ENCODE data around the gene TUBB.
"Not testable (repeated sequence)": the region's sequence is repeated elsewhere in the genome, so short reads cannot be mapped to it uniquely, and the experiment has no call there.

TUBB gene

DNA sequence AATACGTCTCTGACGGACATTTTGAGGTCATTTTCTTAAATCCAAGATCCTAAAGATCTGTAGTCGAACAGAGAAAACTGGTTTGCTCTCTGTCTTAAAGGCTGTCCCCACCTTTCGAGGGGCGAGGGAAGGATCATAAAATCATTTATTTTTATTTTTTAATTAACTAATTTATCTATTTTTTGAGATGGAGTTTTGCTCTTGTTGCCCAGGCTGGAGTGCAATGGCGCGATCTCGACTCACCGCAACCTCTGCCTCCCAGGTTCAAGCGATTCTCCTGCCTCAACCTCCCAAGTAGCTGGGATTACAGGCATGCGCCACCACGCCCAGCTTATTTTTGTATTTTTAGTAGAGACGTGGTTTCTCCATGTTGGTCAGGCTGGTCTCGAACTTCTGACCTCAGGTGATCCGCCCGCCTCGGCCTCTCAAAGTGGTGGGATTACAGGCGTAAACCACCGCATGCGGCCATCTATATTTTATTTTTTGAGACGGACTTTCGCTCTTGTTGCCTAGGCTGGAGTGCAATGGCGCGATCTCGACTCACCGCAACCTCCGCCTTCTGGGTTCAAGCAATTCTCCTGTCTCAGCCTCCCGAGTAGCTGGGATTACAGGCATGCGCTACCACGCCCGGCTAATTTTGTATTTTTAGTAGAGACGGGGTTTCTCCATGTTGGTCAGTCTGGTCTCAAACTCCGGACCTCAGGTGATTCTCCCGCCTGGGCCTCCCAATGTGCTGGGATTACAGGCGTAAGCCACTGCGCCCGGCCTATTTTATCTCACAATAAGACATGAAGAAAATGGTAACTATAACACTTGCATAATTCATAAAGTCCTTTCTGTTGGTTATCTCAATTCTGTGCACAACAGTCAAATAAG lies 2.1 kb upstream of the TUBB start:
- not testable (repeated sequence) for DNase-seq (ENCODE audit: low read depth in 1 of 2, low spot score in 1 of 2)

DNA sequence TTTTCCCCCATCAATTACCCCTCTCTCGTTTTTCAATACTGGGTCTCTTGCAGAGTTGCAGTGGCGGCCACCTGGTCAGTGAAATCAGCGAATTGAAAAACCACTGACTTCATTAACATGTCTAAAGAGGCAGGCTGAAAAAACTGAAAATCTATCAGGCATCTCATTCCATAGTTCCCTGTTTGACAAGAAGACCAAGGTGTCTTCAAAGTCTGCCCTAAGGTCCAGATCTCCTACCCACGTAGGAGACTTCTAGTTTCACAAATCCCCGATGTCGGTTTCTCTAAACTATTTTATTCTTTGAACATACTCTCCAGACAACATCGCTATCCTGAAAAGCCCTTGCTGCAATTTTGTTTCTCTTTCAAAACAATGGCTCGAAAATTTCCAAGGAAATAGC lies 796 bp upstream of the TUBB start:
- no peak for DNase-seq (ENCODE audit: low read depth in 1 of 2, low spot score in 1 of 2)

DNA sequence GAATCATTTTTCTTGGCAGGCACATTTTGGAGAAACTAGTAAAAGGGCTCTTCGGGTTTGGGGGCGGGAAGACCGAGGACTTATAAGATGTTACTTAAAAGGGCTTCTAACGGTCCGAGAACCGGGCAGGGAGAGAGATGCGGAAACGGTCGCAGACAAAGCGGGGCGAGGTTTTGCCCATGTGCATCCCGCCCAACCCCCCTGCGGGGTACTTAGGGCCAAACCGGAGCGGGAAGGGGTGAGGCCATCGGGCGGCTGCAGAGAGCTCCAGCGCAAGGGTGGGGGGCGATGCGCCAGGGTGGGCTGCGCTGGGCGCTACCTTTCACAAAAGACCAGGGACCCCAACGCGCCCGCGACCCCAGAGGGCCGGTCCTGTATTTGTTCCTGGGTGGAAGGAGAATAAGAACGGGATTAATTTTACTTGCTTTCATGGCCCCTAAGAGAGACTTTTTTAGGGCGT lies 616 bp downstream of the TUBB start:
- peak in 1 of 2 donors; percentile 33 for DNase-seq (ENCODE audit: low read depth in 1 of 2, low spot score in 1 of 2)

DNA sequence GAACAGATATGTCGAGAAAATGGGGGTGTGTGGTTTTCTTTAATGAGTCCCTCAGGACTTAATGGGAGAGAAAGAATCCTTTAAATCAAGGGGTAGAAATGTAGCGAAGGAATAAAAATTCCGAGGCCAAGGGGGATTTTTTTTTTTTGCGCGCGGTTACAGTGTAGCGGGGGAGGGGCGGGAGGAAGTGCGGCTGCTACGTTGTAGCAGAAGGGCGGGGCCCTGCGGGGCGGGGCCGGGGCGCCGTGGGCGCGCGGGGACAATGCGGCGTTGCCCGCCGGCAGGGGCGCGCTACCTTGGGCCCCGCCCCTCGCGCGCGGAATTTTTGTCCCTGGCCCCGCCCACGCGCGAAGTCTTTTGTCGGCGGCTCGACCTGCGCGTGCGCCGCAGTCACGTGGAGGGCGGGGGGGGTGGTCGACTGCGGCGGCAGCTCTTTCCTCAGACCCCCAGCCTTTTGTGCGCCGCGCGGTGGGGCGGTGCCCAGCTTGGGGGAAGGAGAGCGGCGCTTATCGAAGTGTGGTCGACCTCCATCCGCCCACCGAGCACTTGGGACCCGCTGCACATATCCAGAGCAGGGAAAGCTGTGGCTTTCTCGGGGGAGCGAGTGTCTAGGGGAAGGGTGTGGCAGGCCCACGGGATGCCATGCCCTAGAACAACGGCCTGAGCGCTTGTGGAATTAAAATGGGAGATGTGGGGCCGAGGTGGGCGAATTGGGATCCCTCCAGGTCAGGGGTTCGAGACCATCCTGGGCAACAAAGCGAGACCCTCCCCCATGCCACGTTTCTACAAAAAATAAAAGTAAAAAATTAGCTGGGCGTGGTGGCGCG lies 1.3 kb downstream of the TUBB start:
- DNase-seq (ENCODE audit: low read depth in 1 of 2, low spot score in 1 of 2) = peak; percentile 87 to 96

DNA sequence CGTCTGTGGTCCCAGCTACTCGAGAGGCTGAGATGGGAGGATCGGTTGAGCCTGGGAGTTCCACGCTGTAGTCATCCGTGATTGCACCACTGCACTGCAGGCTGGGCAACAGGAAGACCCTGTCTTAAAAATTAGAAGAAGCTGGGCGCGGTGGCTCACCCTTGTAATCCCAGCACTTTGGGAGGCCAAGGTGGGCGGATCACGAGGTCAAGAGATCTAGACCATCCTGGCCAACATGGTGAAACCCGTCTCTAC lies 1.8 kb downstream of the TUBB start:
- DNase-seq (ENCODE audit: low read depth in 1 of 2, low spot score in 1 of 2) = not testable (repeated sequence)

DNA sequence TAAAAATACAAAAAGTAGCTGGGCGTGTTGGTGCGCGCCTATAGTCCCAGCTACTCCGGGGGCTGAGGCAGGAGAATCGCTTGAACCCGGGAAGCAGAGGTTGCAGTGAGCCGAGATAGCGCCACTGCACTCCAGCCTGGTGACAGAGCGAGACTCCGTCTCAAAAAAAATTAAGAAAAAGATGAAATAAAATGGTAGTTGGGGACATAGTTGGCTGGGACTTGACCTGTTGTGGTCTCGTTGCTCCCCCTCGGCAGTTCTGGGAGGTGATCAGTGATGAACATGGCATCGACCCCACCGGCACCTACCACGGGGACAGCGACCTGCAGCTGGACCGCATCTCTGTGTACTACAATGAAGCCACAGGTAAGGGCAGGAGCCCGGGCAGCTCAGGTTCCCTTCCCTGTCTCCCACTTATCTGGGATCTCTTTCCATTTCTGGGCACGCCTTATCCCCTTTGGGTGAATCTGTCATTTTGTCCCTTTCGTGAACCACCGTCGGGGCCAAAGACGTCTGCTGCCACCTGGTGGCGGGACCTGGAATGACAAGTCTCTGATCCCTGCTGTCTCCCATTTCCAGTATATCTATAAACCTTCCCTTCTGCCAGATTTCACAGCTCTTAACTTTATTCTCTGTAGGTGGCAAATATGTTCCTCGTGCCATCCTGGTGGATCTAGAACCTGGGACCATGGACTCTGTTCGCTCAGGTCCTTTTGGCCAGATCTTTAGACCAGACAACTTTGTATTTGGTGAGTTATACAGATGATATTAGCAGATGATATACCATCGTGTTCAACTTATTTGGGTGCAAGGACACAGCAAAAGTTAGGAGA lies 2.3 kb downstream of the TUBB start:
- DNase-seq (ENCODE audit: low read depth in 1 of 2, low spot score in 1 of 2) = peak; percentile 79 to 89

DNA sequence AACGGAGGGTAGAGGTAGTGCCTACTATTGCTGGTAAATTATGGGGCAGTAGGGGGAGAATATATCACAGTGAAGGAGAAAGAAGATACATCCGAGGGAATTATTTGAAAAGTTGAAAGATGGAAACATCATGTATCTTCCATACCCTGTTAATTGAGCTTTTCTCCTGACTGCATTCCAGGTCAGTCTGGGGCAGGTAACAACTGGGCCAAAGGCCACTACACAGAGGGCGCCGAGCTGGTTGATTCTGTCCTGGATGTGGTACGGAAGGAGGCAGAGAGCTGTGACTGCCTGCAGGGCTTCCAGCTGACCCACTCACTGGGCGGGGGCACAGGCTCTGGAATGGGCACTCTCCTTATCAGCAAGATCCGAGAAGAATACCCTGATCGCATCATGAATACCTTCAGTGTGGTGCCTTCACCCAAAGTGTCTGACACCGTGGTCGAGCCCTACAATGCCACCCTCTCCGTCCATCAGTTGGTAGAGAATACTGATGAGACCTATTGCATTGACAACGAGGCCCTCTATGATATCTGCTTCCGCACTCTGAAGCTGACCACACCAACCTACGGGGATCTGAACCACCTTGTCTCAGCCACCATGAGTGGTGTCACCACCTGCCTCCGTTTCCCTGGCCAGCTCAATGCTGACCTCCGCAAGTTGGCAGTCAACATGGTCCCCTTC lies 3.1 kb downstream of the TUBB start:
- DNase-seq (ENCODE audit: low read depth in 1 of 2, low spot score in 1 of 2) = not testable (repeated sequence)

DNA sequence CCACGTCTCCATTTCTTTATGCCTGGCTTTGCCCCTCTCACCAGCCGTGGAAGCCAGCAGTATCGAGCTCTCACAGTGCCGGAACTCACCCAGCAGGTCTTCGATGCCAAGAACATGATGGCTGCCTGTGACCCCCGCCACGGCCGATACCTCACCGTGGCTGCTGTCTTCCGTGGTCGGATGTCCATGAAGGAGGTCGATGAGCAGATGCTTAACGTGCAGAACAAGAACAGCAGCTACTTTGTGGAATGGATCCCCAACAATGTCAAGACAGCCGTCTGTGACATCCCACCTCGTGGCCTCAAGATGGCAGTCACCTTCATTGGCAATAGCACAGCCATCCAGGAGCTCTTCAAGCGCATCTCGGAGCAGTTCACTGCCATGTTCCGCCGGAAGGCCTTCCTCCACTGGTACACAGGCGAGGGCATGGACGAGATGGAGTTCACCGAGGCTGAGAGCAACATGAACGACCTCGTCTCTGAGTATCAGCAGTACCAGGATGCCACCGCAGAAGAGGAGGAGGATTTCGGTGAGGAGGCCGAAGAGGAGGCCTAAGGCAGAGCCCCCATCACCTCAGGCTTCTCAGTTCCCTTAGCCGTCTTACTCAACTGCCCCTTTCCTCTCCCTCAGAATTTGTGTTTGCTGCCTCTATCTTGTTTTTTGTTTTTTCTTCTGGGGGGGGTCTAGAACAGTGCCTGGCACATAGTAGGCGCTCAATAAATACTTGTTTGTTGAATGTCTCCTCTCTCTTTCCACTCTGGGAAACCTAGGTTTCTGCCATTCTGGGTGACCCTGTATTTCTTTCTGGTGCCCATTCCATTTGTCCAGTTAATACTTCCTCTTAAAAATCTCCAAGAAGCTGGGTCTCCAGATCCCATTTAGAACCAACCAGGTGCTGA lies 3.9 kb downstream of the TUBB start:
- not testable (repeated sequence) for DNase-seq (ENCODE audit: low read depth in 1 of 2, low spot score in 1 of 2)

DNA sequence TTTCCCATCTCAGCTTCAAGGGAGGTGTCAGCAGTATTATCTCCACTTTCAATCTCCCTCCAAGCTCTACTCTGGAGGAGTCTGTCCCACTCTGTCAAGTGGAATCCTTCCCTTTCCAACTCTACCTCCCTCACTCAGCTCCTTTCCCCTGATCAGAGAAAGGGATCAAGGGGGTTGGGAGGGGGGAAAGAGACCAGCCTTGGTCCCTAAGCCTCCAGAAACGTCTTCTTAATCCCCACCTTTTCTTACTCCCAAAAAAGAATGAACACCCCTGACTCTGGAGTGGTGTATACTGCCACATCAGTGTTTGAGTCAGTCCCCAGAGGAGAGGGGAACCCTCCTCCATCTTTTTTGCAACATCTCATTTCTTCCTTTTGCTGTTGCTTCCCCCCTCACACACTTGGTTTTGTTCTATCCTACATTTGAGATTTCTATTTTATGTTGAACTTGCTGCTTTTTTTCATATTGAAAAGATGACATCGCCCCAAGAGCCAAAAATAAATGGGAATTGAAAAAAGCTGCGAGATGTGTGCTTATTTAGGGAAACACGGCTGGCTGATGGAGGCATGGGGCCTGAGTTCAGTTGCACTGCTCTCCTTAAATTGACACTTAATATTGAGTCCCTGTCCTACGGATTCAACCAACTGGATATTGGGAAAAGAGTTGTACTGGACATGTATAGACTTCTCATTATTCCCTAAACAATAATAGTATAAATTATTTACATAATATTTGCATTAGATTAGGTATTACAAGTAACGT lies 4.9 kb downstream of the TUBB start:
- DNase-seq (ENCODE audit: low read depth in 1 of 2, low spot score in 1 of 2) = no peak

DNA sequence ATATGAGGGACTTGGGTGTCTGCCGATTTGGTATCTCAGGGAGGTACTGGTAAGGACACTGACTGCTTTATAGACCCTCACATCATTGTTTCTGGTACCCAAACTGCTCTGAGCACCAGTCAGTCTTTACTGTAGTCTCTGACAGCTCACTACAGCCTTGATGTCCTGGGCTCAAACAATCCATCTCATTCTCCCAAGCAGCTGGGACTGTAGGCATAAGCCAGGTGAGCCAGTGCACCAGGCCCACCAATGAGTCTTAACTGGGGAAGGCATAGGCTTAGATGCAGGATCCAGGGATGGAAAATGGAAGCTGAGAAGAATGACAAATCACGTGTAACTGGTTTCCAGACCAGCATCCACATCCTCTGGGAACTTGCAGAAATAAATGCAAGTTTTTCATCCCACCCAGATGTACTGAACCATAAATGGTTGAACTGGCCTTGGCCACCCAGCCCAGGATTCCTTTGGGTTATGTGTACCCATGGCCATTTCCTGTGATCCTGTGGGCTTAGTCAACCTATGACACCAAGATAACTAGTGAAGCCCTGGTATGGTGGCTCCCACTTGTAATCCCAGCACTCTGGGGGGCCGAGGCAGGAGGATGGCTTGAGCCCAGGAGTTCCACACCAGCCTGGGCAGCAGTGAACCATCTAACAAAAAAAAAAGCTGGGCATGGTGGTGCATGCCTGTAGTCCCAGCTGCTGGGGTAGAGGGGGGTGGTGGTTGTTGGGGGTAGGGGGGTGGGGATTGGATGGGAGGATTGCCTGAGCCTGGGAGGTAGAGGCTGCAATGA lies 5.8 kb downstream of the TUBB start:
- no peak for DNase-seq (ENCODE audit: low read depth in 1 of 2, low spot score in 1 of 2)

DNA sequence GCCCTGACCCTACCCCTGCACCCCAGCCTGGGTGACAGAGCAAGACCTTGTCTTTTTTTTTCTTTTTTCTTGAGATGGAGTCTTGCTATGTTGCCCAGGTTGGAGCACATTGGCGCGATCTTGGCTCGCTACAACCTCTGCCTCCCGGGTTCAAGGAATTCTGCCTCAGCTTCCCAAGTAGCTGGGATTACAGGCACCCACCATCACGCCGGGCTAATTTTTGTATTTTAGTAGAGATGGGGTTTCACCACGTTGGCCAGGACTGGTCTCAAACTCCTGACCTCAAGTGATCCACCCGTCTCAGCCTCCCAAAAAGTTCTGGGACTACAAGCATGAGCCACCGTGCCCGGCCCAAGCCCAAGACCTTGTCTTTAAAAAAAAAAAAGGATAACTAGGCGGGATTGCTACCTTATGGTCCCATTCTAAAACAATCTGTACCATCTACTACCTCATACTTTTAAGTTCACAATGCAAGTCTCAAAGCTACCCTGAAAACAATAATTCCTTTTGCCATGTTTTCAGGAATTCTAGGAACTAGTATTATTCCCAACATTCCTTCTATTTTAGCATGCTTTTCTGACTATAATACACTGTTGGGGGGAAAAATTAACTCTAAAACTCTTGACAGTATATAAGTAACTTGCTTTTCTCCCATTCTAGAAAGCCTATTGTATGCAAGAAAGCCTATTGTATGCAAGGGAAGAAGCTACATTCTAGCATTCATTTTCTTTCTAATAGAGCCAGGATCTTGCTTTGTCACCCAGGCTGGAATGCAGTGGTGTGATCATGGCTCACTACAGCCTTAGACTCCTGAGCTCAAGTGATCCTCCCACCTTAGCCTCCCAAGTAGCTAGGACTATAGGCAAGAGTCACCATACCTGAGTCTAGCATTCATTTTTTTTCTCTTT lies 6.6 kb downstream of the TUBB start:
- no peak for DNase-seq (ENCODE audit: low read depth in 1 of 2, low spot score in 1 of 2)

DNA sequence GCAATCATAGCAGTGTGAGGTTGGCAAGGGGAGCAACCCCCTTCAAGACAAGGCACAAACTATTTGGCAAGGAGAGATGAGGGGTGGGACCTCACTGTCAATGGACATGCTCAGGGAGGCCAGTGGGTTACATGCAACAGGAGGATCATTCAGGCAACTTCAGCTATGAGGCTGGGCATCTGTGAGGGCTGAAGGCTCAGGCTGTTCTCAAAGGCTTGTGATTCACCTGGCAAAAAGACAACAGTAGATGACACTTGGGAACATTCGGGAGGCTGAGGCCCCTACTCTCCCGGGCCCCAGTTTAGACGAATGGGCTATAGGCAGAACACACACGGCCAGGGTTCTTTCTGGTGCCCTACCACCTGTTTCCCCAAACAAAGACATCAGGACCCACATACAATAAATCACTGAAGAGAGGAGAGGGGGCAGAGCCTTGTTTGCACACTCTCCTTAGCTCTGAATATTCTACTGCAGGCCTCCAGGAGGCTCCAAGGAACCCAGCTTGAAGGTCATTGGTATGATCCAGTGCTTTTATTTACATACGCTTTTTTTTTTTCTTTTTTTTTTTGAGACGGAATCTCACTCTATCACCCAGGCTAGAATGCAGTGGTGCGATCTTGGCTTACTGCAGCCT lies 7.9 kb downstream of the TUBB start:
- no peak for DNase-seq (ENCODE audit: low read depth in 1 of 2, low spot score in 1 of 2)

DNA sequence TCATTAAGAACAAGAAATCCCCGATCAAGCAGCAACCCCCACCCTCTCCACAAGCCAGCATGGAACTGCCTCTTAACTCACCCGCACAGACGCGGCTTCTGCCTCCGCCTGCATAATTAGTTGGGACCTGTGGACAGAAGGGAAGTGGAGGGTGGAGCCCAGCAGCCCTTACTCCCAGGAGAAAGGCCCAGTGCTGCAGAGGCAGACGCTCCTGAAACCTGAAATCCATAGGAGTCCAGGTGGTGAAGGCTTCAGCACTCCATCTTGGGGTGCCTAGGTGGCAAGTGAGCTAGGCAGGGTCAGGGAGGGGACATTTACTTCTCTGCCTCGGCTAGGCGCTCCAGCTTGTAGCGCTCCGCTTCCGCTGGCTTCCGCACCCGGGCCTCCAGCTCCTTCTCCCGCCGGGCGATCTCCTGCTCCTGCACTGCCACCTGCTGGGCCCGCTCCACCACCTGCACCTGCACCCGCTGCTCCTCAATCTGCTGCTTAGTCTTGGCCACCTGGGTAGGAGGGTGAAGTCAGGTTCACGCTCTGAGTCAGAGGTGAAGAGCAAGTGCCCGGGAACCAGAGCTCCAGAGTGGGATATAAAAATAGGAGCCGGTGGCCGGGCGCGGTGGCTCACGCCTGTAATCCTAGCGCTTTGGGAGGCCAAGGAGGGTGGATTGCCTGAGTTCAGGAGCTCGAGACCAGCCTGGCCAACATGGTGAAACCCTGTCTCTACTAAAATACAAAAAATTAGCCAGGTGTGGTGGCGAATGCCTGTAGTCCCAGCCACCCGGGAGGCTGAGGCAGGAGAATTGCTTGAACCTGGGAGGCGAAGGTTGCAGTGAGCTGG lies 10.7 kb downstream of the TUBB start:
- DNase-seq (ENCODE audit: low read depth in 1 of 2, low spot score in 1 of 2) = peak; percentile 73

DNA sequence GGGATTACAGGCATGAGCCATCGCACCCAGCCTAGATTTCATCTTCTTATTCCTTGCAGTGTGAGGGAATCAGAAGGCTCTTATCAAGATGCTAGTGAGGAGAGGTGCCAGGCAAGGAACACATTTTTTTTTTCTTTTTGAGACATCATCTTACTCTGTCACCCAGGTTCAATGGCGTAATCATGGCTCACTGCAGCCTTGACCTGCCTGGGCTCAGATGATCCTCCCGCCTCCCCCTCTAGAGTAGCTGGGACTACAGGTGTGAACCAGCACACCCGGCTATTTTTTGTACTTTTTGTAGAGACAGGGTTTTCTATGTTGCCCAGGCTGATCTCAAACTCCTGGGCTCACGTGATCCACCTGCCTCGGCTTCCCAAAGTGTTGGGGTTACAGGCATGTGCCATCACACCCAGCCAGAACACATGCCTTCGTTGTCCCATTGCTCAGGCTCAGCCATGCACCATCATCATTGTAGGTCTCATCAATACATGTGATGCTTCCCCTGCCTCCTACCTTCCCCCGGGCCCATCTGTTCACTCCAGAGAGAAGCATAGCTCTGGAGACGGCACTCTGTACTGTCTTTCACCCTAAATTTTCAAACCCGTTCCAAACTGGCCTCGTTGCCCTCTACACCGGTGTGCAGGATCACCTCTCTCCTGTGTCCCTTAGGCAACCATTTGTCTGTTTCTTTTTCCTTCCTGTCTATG lies 12.2 kb downstream of the TUBB start:
- DNase-seq (ENCODE audit: low read depth in 1 of 2, low spot score in 1 of 2) = no peak

DNA sequence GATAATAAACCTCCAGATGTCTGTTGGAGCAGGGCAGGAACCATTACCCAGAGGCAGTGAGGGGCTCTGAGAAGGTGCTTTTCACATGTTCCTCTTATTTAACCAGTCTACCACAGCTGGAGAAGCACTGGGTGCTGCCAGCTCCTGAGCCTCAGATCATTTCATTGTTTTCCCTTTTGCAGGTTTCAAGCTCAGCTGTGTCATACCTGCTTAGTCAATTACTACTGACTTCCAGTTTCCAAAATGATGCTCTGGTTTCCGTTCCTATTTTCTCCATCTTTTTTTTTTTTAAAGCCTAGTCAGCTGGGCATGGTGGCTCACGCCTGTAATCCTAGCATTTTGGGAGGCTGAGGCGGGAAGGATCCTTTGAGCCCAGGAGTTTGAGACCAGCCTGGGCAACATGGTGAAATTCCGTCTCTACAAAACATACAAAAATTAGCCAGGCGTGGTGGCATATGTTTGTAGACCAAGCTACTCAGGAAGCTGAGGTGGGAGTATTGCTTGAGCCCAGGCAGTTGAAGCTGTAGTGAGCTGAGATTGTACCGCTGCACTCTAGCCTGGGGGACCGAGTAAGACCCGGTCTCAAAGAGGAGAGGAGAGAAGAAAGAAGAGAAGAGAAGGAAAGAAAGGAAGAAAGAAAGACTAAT lies 15.6 kb downstream of the TUBB start:
- no peak for DNase-seq (ENCODE audit: low read depth in 1 of 2, low spot score in 1 of 2)
